GM21529 (cell line): ENCODE results near the gene TICAM1.

Experiments used
- ATAC-seq: cut with Tn5 transposase; IDR thresholded peaks from one replicate; pipeline ENCODE4 v1.9.1; 2021; ENCODE audit not compliant: unreplicated experiment

The TICAM1 gene

DNA sequence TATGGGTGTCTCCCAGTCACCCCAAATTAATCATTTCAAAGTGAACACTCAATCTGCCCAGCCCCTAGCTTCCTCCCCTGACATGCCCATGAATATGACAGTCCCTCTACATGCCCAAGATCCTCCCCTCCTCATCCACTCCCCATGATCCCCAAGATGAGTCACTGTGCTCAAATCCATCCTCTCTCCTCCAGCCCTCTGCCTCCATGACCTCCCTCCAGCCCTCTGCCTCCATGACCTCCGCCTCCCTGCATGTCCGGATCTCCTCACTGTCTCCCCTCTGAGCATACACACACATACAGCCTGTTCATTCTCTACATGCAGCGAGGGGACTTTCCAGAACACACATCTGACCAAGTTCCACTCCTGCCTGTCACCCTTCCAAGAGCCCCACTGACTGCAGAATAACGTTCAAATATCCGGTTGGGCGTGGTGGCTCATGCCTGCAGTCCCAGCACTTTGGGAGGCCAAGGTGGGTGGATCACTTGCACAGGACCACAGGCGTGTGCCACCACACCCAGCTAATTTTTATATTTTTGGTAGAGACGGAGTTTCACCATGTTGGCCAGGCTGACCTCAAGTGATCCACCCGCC, 58.4 kb downstream of the TICAM1 start:
- no peak for ATAC-seq

DNA sequence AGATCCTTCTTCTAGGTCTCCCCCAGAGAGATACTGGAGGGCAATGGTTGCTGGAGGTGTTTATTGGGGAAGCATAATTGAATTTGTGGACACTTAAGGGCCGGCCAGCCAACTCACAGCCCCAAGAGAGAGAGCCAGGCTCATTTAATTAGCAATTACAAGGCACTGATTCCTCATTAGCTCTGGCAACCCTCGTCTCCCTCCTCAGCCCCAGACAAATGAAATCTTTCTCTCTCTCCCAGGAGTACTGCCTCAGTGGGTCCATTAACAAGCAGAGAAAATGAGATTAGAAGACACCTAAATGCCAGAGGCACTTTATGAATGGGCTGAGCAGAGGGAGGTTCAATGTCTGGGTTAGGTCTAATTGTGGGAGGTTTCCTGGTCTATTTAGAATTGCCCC, 58.9 kb downstream of the TICAM1 start:
- ATAC-seq = no peak

DNA sequence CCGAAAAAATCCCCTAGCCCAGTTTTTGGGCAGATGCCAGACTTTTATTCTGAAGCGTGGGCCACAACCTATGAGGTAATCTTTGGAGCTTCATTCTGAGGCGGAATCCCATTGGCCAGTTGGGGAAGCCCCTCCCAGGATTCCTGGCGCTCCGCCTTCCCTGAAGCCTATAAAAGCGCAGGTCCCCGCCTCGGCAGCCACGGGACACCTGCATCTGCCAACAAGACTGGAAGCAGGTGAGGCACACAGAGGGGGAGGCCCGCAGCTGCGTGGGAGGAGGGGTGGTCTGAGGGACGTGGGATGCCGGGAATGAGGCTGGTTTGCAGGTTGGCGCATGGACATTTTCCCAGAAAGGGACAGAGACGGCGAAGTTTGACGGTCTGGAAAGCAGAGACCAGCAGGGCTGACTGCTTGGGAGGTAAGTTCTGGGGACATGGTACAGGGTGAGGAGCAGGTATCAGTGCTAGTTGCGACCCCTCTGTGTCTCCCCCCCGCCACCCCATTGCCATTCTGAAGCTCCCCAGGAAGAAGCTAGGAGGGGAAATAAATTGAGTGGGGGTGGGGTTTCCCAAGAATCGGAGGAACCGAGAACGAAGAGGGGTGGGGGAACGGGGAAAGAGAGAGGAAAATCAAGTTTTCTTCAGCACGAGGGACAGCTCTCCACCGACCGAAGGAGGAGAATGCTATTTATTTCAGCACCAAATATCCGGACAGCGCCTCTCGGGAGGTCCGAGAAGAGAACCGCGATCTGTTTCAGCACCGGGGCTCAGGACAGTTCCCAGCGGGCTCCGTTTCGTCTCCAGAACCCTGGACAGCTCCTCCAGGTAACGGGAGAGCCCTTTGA, 62.4 kb downstream of the TICAM1 start:
- no peak for ATAC-seq
